HG03565 (cell line): ENCODE results near the gene NCKAP5.

Experiments
- ATAC-seq: cut with Tn5 transposase; IDR thresholded peaks from one replicate; pipeline ENCODE4 v1.9.1; 2021; ENCODE audit warnings: mild to moderate bottlenecking, moderate library complexity; ENCODE audit not compliant: unreplicated experiment

The NCKAP5 gene

GRCh38 chr2:133568172-133568571 is at the start of gene NCKAP5:
NCKAP5 (minus strand) TSS chr2:133568463; CDS start chr2:133517526, 50,937 bp downstream.
- ATAC-seq, result no peak

GRCh38 chr2:133609664-133610063 is 41.4 kb upstream of the NCKAP5 start:
- ATAC-seq, result no peak

GRCh38 chr2:133608291-133608690 is 40.0 kb upstream of the NCKAP5 start:
- no peak for ATAC-seq

GRCh38 chr2:133607679-133608078 is 39.4 kb upstream of the NCKAP5 start:
- no peak for ATAC-seq

GRCh38 chr2:133606616-133607015 is 38.4 kb upstream of the NCKAP5 start:
- no peak for ATAC-seq

- no peak for ATAC-seq
Observed at GRCh38 chr2:133605766-133606137, 37.5 kb upstream of the NCKAP5 start.

GRCh38 chr2:133605011-133605765 is 36.9 kb upstream of the NCKAP5 start:
- peak; percentile 56 for ATAC-seq

- ATAC-seq, result no peak
Observed at GRCh38 chr2:133603109-133603508, 34.8 kb upstream of the NCKAP5 start.

GRCh38 chr2:133602538-133602937 is 34.3 kb upstream of the NCKAP5 start:
- ATAC-seq, result no peak

GRCh38 chr2:133600266-133600928 is 32.1 kb upstream of the NCKAP5 start:
- ATAC-seq, result no peak

GRCh38 chr2:133599811-133600210 is 31.5 kb upstream of the NCKAP5 start:
- no peak for ATAC-seq

- ATAC-seq, result no peak
Observed at GRCh38 chr2:133599211-133599803, 31.0 kb upstream of the NCKAP5 start.

- ATAC-seq, result no peak
Observed at GRCh38 chr2:133598769-133599168, 30.5 kb upstream of the NCKAP5 start.

- ATAC-seq, result no peak
Observed at GRCh38 chr2:133596701-133597393, 28.6 kb upstream of the NCKAP5 start.

- ATAC-seq, result no peak
Observed at GRCh38 chr2:133591164-133591563, 22.9 kb upstream of the NCKAP5 start.

GRCh38 chr2:133589456-133589855 is 21.2 kb upstream of the NCKAP5 start:
- no peak for ATAC-seq

- ATAC-seq, result no peak
Observed at GRCh38 chr2:133588144-133588543, 19.9 kb upstream of the NCKAP5 start.

- no peak for ATAC-seq
Observed at GRCh38 chr2:133586978-133587377, 18.7 kb upstream of the NCKAP5 start.

- ATAC-seq, result no peak
Observed at GRCh38 chr2:133581010-133581760, 12.9 kb upstream of the NCKAP5 start.

- ATAC-seq, result no peak
Observed at GRCh38 chr2:133579274-133579673, 11.0 kb upstream of the NCKAP5 start.

GRCh38 chr2:133576714-133577113 is 8.5 kb upstream of the NCKAP5 start:
- ATAC-seq, result no peak
